Fibroblast of skin of right quadriceps (primary cell): ENCODE measurements around the gene ITGBL1.

Source experiments
- DNase-seq: peaks from one replicate; pipeline ENCODE4 v3.0.0-alpha.2; 2013

Gene ITGBL1

GRCh38 chr13:101707659-101708058, 255.2 kb downstream of the ITGBL1 start:
- DNase-seq = no peak

- DNase-seq = no peak
Observed at GRCh38 chr13:101708115-101708514, 255.6 kb downstream of the ITGBL1 start.

DNA sequence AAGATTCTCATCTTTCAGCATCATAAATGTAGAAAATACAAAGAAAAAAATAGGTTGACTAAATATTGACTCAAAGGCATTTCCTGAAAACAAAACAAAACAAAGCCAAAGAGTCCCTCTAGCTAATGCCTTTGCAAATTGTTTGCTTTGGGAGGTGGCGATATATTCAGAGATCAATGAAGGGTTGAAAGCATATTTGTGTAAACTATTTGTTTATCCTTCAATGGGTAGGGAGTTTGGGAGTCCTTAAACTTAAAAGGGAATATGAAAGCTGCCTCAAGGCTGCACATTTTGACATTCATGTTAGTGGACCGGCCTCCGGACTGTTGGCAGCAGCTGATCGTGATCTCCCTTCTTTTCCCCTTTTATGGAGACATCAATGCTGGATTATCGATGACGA, 257.5 kb downstream of the ITGBL1 start:
- DNase-seq = no peak

GRCh38 chr13:101711307-101712025, 259.0 kb downstream of the ITGBL1 start:
- no peak for DNase-seq

DNA sequence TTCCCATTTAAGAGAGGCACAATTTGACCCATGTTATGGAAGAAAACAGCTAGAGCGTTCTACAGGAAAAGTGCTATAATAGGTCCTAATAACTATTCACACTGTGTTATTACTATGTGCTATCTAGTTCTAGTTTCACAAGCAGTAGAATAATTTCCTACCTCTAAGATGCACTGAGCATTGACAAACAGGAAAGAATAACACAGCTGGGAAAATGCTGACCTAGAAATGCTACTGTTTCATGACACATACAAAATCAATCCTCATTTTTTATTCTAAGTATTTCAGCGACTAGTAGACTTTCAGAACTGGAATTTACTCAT, 259.5 kb downstream of the ITGBL1 start:
- no peak for DNase-seq

- no peak for DNase-seq
Observed at GRCh38 chr13:101714195-101714594, 261.7 kb downstream of the ITGBL1 start.

DNA sequence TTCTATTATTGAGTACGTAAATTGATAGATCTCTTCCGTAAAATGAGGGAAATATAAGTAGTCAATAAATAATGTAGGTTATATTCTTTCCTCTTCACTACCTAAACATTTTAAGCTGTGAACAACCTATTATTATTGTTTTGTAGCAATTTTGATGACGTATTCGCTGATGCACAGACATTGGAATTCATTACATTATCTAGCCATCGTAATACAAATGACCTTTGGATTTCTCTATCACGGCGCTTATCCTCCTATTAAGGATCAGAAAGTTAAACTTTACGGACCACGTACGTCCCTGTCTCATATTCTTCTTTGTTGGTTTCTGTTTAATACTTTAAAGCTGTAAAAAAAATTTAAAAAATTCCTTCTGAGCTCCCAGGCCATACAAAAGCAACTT, 264.9 kb downstream of the ITGBL1 start:
- DNase-seq = no peak

DNA sequence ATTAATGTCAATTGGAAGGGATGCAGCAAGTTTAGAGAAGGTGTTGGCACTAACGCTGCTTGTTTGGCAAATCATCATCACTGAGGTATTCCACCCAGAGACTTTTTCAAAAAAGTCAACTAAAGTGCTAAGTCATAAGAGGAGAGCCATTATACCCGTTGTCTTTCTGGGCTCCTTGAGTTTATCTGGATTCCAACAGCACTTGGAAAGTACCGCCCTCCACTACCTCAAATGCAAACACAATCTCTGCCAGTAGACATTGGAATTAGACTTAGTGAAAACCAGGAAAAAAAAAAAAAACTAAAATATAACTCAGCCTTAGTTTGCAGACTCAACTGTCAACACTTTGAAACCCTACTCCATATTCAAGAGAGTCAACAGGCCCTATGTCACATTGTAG, 266.0 kb downstream of the ITGBL1 start:
- DNase-seq = no peak

DNA sequence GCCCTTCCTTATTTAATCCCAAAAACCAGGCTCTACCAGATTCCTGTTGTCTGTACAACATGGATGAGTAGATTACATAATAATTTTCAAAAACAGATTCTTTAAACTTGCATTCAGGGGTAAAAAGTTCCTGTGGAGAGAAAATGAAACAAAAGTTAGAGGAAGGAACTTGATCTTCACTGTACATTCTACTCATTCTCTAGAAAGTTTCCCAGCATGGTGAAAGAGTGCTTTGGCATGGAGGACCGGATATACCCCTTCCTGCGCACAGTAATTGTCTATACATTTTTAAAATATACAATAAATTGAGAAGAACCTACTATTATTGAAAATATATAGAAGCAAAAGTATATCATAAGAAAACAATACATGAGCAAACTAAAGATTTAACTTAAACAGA, 274.2 kb downstream of the ITGBL1 start:
- no peak for DNase-seq

DNA sequence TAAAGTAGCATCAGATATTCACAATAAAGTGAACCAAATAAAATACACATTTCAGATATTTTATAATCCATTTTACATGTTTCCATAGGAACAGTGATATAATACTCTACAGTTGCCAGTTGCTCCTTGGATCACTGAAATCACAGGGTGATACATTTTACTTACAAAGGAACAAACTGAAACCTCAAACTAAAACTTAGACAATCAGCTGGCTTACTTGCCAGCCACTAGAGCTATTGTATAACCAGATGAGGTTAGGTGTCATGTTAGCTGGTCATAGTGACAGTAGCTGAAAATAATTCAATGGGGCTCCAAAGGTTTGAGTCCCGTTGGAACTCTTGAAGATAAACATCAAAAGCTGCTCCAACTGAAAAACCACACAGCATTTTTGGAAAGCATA, 274.6 kb downstream of the ITGBL1 start:
- no peak for DNase-seq

DNA sequence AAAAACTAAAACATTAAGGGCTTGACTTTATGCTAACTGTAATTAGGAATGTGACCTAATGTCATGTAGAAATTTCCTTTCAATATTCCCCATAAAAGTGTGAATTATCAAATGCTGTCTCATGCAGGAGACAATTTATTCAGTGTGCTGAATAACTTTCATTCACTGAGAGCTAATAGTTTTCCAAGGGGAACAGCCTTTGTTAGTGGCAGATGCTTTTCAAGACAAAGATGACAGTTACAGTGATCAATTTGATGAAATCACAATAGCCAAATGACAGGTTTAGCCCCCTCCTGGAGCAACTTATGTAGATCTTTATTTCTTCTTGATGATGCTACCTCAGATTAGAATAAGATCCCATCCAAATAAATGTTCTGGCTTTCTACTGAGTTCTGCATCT, 275.5 kb downstream of the ITGBL1 start:
- no peak for DNase-seq

- DNase-seq = no peak
Observed at GRCh38 chr13:101728615-101729014, 276.1 kb downstream of the ITGBL1 start.

DNA sequence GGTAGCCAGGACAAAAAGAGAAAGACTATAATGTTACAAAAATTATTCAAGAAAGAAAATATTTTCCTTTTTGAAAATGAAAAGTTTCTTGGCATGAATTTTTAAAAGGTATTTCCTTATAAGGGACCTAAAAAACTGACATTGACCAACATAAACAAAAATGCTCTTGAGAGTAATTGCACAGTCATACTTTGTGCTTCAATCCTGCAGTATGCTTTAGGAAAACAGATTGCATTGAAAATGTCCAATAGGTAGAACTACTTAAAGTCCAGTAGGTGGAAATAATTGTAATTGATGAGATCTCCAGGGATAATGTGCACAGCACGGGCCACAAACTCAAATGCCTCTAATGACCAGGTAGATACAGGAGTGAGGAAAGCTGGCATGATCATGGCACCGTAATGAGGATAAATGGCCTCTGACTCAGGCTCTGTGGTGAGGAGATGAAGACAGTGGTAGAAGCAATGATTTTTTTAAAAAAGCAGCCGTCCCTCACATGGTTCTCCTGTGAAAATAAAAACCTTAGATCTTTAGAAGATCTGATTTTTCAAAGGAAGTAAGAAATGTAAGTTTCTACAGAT, 278.0 kb downstream of the ITGBL1 start:
- DNase-seq = no peak

DNA sequence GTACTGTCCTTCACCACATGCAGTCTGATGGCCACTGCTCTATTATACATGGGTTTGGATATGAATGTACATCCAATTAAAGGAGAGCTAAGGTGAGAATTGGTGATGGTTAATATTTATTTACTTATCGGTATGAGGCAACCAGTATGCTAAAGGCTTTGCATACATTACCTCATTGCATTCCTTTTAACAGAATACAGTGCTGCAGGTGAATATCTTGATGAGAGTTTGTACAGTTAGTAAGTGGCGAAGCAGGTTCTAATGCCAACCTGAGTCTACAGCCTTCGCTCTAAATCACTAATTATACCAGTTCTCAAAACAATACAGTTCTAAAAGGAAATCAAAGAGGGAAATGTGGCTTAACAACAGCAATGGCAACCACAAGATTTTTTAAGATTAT, 284.1 kb downstream of the ITGBL1 start:
- no peak for DNase-seq

DNA sequence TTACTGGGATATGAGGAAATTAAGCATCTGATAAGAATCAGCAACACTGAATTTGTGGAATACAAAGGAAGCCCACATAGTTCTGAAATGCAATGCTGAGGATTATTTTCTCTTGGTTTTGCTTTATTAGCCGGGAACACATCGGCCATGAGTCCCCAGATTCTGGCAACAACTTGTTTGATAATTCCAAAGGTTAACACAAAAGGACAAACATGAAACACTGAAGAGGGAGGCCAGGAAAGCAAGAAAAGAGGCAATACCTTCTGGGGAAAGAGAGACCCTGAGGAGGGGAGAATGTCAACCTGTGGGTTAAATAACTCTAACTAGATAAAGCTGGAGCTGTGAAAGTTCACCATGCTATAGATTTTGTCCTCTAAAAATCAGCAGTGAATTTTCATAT, 285.9 kb downstream of the ITGBL1 start:
- DNase-seq = no peak

GRCh38 chr13:101739382-101740178, 287.1 kb downstream of the ITGBL1 start:
- no peak for DNase-seq

- no peak for DNase-seq
Observed at GRCh38 chr13:101746513-101746912, 294.0 kb downstream of the ITGBL1 start.

GRCh38 chr13:101747039-101747438, 294.6 kb downstream of the ITGBL1 start:
- no peak for DNase-seq

DNA sequence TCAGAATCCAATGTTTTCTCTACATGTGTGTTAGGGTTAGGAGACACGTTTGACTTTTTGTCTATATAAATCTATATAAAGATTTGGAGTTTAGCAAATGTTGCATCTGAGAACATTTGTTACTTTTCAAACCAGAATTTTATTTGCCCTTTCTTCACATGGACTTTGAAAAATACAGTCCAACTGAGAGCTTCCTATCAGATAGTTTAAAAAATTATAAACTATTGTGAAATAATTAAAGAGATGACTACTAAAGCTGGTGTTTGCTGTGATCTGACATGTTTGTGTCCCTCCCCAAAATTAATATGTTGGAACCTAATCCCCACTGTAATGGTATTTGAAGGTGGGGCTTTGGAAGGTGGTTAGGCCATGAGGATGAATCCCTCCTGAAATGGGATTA, 297.1 kb downstream of the ITGBL1 start:
- no peak for DNase-seq

DNA sequence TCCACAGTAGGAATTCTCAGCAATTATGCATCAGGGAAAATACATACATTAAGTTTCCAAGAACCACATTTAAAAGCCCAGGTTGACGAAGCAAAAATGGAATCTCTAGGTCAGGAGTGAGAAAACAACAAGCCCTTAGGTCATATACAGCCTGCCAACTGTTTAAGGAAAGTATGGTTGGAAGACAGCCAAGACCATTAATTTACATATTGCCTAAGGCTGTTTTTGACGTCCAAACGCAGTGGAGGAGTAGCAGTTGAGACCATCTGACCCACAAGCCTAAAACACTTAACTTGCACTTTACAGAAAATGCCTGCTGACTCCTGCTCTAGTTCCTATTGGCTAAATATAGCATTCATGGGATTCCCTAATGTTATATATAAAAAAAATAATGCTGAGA, 299.0 kb downstream of the ITGBL1 start:
- peak; percentile 81 for DNase-seq

DNA sequence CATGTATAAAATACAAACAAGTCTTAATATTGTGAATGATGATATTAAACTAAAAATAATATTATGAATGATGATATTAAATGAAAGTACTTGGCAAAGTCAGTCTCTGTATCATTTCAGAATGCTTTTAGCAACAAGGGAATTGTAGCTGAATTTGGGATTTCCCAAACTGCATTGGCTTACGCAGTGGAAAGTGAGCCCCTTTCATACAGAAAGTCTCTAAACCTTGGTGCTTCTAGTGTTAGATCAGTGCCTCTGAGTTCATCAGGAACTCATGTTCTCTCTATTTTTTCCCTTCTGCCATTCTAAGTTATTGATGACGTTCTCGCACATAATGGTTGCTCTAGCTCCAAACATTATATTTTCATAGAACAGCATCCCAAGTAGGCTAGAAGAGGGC, 300.0 kb downstream of the ITGBL1 start:
- DNase-seq = no peak

DNA sequence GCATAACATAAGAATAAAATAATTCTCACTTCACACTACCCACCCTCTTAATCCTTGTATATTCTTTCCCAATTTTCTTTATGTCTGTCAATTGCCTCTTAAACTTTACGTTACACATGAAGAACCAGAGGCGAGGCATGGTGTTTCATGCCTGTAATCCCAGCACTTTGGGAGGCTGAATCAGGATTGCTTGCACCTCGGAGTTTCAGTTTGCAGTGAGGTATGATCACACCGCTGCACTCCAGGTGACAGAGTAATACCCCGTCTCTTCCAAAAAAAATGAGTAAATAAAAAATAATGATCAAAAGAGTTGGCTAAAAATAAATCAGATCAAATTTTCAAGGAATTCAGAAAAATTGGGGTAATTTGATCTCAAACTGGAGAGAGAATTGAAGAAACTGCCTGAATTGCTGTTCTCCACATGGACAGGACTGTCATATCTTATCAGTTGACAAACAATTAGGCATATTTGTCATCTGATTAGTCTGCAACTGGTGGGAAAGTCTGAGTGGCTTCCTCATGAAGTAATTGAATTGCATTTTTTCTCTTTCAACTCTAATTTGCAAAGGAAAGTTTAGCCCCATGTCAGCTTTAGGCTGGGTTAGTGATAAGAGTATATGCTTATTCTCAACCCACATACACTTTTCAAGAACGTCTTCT, 302.9 kb downstream of the ITGBL1 start:
- DNase-seq = no peak

DNA sequence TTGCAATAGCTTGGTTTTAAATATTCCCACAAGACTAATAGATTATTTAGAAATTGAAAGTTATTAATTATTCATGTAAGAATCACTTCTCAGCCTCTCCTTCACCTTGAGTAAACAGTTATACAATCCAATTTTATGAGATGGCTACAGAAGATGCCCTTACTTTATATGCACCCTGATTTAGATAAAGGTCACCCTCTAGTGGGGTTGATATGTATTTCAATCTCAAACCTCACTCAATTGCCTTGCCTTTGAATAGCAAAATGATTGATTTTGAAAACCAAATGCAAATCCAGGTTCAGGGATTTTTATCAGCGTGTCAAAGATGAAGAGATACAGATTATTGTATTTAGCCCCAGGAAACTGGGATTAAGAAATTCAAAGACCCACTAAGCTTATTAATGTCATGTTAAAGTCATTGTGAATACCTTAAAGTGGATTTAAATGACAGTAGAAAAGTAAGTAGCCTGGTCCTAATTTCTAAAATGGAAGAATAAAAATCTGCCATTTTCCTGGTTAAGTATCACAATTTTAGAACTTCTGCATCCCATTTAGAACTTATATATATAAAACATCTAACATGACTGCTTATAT, 305.1 kb downstream of the ITGBL1 start:
- peak; percentile 35 for DNase-seq
